Measurements from ENCODE around the gene LRMDA. TPM values are rescaled to one million over a fixed set of nuclear protein-coding genes. Genes with fewer than 3 reads are reported as not detected.

Gene LRMDA
- polyA plus RNA-seq, 4 donors: 19.1 to 23.0 (median 20.7) TPM

DNA sequence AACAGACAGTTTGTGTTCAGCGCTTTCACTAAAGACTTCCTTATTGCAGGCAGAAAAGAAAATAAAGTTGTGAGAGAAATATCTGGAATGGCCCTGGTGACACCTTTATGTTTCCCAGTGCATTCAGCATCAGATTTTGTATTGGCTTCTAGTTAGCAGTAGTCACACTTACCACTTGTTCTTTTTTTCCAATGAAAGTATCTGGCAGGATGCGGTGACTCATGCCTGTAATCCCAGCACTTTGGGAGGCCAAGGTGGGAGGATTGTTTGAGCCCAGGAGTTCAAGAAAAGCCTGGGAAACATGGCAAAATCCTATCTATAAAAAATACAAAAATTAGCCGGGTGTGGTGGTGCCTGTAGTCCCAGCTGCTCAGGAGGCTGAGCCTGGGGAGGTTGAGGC, 649.6 kb downstream of the LRMDA start:
- DNase-seq (ENCODE audit: low read depth in 4 of 4, low spot score in 3 of 4): no peak

DNA sequence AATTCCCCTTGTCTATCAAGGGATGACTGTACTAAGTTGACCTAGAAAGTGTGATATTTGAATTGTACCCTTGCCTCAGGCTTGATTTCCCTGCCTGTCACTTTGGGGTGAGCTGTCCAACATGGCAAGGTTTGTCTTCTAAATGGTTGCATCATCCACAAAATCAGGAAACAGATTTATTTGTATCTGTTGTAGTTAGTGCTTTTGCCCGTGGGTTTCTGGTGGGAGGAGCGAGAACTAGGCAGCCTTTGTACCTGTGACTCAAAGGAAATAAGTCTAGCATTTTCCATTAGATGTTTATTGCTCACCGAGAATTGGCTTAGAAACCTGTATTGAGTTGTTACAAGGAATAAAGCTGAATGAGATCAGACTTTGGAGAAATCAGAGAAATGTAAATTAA, 650.8 kb downstream of the LRMDA start:
- DNase-seq (ENCODE audit: low read depth in 4 of 4, low spot score in 3 of 4): no peak

DNA sequence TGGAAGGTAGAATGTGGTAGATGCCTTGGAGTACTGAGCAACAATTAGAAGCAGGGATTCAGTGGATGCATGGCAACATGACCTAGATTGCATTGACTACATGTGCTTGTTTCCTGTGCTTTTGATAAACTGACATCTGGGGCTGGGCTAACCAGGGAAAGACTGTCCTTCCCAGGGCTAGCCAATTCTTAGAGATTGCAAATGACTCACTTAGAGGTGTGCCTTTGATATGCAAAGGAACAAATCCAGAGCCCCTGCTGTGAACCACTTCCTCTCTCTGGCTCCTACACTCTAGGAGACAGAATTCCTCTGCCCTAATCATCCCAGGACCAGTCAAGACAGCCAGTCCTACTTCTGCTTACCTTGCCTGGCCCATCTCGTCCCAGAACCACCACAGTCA, 651.5 kb downstream of the LRMDA start:
- no peak for DNase-seq (ENCODE audit: low read depth in 4 of 4, low spot score in 3 of 4)

DNA sequence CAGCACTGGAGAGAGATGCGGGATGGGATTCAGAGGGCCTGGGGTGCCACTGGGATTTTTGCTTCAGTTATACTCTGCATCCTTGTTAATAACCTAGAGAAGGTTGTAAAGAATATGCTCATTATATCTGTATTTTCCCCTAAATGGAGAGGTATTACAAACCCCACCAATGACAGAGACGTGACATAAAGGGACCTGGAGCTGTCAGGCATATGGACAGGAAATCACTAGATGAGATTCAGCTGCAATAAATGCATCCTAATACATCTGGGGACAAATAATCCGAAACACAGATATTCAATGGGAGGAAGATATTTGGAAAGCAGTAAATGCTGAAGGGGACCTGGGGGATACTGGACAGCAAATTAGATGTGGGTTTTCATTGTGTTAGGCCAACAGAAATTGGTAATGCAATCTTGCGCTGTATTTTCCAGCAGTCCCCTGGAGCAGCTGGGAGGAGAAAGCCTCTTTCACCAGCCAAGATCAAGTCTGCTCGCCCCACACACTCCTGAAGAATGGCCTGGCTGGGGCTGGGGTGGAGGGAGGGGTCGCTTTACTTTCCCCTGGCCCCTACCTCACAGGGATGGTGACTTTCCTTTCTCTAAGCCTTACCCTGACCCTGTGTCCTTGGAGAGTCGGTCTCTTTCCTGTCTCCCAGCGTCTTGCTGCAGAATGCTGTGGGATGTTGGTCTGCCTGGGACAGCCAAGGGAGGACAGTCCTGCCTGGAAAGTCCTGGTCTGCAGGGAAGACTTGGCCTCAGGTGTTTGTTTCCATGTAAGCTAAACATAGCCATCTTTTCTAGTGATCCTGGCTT, 653.8 kb downstream of the LRMDA start:
- no peak for DNase-seq (ENCODE audit: low read depth in 4 of 4, low spot score in 3 of 4)

DNA sequence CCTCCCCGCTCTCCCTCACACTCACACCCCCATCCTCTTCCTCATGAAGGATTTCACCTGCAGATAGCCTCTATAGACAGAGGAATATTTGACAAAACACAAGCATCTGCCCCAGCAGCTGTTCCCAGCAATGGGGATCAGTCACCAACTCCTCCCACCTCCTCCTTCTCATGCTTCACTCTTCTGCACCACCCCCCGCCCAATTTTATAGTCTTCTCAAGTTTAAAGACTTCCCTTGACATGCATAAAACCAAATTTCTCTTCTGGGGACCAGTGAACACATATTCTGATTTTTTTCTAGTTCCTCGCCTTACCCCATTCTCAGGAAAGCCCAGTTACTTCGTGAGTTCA, 654.4 kb downstream of the LRMDA start:
- DNase-seq (ENCODE audit: low read depth in 4 of 4, low spot score in 3 of 4): no peak

DNA sequence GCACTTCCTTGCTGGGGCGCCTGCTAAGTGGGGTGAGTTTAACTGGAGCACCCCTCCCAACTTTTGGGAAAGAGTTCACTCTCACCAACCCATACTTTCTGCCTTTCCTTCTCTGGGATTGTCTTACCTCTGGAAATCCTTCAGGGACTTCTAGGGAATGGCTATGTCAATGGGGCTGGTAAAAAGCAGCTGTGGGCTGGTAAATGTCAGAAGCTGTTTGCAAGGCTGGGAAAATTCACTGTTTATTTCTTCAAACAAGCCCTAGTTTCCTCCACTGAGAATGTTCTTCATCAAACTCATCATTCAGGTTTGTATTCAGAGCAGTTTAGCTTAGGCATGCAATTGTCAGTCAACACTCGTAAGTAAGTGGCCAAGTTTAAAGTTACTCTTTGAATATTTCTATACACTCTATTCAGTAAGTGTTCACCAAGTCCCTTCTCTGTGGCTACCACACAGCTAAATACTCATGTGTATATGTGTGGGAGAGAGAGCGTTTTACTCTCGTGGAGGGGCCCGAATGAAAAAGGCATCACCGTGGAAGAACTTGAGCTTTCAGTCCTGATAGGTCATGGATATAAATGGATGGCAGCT, 654.8 kb downstream of the LRMDA start:
- no peak for DNase-seq (ENCODE audit: low read depth in 4 of 4, low spot score in 3 of 4)

DNA sequence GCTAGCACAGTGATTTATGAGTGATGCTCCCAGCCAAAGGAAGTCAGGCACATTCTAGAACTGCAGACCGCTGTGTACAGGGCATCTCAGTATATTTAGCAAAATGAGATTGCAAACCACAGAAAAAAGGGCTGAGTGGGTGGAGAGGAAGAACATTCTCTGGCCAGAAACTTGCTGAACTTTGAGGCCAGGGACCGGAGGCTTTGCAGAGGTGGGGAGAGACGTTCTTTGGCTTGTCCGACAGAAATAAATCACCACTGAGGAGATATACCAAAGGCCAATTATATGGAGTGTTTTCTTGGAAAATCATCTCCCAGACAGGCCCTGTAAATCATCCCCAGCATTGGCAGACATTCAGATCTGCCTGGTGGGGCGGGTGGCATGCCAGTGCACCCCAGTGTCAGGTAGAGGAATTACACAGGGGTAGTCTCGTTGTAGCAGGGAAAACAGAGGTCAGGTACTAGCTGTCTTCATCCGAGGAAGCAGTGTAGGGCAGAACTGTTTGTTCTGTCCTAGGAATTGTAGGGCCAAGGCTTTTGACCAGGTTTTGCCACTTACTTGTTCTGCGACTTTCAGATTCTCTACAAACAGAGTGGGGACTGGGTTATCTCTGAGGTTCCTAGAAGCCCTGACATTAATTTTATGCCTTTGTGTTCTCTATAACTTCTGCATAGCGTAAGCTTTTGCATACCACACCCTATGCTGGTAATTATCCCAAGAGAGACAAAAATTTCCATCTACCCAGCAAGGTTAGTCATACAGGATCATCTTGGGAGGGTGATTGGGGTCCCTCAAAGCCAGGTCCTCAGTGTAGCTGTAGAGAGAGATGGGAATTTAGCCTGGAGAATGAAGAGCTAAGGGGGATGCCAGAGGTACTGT, 655.6 kb downstream of the LRMDA start:
- DNase-seq (ENCODE audit: low read depth in 4 of 4, low spot score in 3 of 4): peak in 3 of 4 donors; percentile 41 to 71 (median 49)

DNA sequence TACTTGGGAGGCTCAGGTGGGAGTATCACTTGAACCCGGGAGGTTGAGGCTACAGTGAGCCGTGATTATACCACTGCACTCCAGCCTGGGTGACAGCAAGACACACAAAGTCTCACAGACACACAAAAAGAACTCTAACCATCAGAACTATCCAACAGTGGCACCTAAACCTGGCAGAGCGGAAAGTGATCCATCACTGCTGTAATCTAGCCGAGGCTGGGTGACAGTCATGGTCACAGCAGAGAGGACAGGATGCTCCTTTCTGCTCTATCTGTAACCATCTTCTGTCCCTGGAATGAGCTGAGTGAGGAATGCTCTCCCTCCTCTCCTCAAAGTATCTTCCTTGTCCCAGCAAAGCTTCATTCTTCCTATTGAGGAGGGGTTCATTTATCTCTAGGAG, 656.6 kb downstream of the LRMDA start:
- no peak for DNase-seq (ENCODE audit: low read depth in 4 of 4, low spot score in 3 of 4)

DNA sequence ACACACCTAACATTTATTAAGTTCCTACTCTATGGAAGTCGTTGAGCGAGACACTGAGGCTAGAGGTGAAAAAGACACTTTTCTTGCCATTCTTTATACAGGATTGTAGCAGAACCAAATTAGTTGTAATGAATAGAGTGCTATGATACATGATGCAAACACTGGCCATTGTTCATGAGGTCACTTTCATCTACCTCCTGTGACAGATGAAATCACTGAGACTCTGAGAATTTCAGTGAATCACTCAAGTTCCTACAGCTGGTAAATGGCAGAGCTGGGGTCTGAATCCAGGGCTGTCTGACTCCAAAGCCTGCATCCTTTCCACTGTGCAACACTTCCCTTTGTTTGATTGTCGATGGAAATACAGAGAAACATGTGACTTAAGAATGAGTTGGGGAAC, 657.6 kb downstream of the LRMDA start:
- no peak for DNase-seq (ENCODE audit: low read depth in 4 of 4, low spot score in 3 of 4)

DNA sequence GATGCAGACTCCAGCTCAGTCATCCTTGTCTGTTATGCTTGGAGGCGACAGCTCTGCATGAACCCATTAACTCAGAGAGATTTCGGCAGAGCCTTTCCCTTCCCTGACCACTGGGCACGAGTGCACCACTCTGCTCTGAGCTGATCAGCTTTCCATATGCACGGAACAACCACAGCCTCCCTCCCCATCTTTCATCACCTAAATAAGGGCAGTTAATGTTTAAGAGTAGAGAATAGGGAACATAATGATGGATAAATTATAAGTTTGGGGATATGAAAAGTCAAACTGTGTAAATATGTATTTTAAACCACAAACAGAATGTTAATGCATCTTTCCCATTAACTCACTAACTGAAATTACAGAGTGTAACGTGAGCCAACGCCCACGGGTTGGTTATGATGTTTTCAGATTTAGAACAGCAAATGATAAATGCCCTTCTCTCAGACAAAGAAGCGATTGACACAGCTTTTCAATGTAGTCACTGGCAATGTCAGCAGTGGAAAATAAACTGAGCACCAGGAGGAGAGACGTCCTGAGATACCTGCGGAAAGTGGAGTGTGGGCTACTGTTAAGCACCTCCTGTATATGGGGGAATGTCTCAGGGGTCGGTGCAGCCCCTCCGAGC, 658.2 kb downstream of the LRMDA start:
- DNase-seq (ENCODE audit: low read depth in 4 of 4, low spot score in 3 of 4): no peak

DNA sequence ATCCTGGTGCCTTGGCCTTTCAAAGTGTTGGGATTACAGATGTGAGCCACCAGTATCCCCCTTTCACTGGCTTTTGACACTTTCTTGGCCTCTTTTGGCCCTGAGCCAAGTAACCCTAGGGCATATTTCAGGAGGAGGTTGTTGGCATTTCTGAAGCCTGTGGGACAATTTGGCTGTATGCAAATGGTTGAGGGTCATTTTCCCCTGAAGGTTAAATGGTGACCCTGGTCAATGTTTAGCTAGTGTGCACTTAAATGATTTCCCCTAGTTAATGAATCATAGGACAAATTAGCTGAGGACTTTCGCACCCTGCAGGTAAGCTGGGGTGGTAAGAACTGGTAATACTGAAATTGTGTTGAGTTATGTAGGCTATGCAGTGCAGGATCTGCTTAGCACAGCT, 660.5 kb downstream of the LRMDA start:
- peak in 2 of 4 donors; percentile 53 to 61 for DNase-seq (ENCODE audit: low read depth in 4 of 4, low spot score in 3 of 4)

DNA sequence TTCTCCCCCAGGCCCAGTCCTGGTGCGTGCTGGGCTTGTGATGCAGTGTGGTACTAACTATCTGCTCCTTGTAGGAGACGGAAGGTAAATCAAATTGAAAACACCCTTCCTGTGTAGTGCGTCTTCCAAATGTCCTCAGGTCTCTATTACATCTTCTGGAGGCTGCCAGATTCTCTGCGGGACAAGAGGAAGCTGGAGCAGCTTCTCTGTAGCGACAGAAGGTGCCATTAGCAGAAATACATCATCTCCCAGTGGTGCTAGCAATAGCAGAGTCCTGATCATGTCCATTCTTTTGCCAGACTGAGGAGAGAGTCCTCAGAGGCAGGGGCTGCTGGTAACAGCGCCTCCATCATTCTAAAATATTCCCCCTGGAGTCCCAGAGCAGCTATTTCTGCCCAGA, 675.2 kb downstream of the LRMDA start:
- DNase-seq (ENCODE audit: low read depth in 4 of 4, low spot score in 3 of 4): no peak

DNA sequence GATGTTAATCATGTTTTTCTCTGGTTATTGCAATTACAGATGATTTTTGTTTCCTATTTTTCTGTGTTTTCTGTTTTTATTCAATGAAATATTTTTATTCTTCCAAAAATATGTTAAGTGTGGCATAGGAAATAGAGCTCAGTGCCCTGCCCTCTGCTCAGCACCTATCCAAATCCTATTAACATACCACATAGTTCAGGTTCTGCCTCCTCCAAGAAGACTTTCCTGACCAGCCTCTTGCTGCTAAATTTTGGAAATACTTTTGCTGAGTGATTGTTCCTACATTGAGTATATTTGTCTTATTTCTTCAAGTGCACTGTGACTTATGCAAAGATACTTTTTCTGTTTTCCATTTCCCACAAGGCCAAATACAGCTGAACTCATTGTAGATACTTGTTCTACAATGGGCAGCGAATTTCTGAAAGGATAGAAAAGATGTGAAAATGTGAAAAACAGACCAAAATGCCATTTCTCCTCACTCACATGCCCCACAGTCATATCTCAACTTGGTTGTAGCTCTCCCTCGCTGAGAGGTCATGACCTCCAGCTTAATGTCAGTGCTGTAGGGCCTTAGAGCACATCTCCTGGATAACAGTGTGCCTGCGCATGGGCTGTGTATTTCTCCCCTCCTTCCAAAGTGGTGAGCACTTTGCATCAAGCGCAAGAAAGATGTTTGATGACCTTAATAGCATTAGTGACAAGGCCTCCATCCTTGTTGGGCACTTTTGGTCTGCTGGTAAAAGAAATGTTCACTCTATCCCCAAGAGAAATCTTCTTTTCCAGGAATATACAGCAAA, 677.3 kb downstream of the LRMDA start:
- no peak for DNase-seq (ENCODE audit: low read depth in 4 of 4, low spot score in 3 of 4)

DNA sequence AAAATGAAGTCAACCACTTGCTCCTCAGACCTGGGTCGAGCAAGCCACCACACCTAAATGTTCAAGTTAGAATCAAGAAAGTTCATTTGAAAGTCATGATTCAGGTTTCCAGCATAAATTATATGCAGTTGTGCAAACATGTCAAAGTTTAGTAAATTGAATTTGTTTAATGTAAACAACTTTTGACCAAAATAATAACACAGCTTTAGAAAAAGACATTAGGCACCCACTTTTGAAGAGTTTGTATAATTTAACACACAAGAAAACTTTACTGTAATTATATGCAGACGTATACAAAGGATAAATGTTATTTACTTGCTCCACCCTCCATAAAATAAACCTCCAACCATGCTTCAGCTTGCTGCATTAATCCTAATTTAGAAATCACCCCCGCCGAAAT, 680.0 kb downstream of the LRMDA start:
- no peak for DNase-seq (ENCODE audit: low read depth in 4 of 4, low spot score in 3 of 4)

DNA sequence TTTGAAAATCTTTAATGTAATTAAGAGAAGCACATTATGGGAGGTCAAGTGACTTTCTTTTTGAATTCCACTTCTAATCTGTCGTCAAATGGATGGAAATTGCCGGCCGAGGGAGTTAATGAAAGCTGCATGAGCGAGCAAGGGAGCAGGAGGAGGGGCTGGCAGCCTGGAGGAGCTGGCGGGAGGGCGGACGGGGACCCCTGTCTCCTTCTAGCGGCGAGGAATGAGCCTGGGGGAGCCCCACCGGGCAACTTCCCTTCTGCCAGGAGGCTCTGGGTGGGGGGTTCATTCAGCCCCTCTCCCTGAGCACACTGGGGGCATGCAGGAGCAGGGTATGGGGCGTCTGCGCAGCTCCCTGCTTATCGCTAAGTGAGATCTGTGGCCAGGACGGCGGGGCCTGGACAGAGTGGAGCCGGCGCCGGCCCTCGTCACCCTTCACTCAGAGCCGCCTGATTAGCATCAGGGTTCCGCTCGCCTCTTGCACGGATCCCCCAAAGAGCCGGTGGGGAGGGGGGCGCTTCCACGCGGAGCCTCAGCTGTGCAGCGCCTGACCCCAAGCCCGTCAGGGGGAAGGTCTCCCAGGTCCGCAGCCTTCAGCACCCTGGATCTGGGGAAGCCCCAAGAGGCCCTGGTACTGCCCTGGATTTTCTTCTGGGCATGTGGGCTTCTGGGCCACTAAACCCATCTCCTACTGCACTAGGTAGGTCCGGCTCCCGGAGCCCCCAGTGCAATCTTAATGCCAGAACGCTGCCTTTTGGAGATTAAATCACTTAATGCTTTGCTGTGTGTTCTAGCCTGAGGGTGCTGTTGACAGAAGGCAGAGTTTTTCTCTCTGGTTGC, 680.8 kb downstream of the LRMDA start:
- no peak for DNase-seq (ENCODE audit: low read depth in 4 of 4, low spot score in 3 of 4)

DNA sequence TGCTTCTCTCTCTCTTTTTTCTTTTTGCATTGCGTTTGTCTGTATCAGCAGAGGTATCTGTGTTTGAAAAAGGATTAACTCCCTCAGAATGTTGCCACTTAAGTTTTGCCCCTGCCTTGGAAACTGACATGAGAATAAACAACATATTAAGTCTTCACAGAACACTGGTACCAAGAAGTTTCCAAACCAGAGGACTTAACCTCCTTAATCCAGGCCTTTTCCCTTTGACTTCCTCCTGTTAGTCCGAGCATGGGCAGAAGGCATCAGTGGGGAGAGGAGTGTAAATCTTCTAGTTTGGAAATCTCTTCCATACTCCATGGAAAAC, 681.4 kb downstream of the LRMDA start:
- DNase-seq (ENCODE audit: low read depth in 4 of 4, low spot score in 3 of 4): no peak

DNA sequence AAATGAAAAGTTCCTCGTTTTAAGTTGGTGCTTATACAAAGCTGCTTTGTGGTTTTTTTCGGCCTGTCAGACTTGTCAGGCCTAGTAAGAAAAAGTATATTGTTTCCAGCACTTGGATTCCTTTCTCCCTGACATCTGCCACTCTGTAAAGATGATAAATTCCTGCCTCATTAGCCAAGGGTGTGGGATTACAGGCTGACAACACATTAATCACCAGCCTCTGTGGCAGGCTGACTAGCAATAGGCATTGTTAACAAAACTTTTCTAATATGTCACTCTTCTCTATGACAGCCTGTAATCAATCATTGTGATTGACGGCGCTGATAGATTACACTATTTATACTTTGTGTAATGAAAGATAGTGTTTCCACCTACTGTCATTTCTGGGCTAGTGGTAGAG, 682.5 kb downstream of the LRMDA start:
- DNase-seq (ENCODE audit: low read depth in 4 of 4, low spot score in 3 of 4): no peak

DNA sequence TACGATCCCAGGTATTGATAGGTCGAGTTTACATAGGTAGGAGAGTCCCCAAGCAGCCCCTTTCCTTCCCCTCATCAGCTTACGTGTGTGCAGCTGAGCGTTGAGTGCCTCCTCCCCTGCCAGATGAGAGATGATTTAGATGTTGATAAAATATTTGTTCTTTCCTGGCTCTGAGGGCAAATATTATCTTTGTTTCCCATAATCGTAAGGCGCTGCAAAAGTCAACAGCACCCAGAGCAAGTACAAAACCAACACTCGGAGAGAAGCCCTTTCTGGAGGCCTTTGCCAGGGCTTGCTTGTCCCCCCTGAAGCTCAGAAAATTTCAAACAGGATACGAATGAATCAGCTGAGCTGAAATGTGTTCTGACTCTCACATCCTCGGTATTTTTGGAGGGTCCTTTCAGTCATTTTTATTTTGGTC, 683.2 kb downstream of the LRMDA start:
- no peak for DNase-seq (ENCODE audit: low read depth in 4 of 4, low spot score in 3 of 4)

DNA sequence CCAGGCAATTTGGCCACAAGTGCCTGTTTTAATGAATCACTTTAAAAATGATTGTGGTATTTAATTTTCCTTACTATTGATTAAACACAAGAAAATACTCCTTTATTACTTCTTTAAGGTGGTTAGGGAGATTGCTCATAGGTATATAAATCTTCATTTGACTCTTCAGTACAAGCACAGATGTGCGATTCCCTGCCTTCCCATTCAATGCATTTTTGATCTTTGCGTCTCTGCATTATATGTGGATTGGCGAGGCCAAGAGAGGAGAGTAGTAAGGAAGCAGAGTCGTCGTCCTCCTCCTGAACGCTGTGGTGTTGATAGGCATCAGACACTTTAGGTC, 683.7 kb downstream of the LRMDA start:
- no peak for DNase-seq (ENCODE audit: low read depth in 4 of 4, low spot score in 3 of 4)
